ENCODE results near the gene FAM107B. TPM values are rescaled to one million over a fixed set of nuclear protein-coding genes. Genes with fewer than 3 reads are reported as not detected.
"Not testable (repeated sequence)": the region's sequence is repeated elsewhere in the genome, so short reads cannot be mapped to it uniquely, and the experiment has no call there.

FAM107B gene
- total and polyA plus RNA-seq, 2 experiments from 2014 or later, result 3.4 to 5.2 TPM

GRCh38 chr10:14648005-14648765, 126.5 kb downstream of the FAM107B start:
- peaks cover 5% of the 10 kb centered on the region; the same call in 1 of the 2 replicates for H3F3A ChIP-seq (ENCODE audit: insufficient read depth)
- no peak overlapping the region for H3K9ac ChIP-seq
- in situ Hi-C loops (cut with MboI), result no loop called here
- H3K9me3 ChIP-seq (ENCODE audit: low read depth), result no peaks in the 10 kb centered on the region
- peaks cover 26% of the 10 kb centered on the region for H3K27me3 ChIP-seq (replicated peaks; ENCODE audit: insufficient read depth)
- H3K9me2 ChIP-seq (ENCODE audit: insufficient read depth), result no peaks in the 10 kb centered on the region
- H3K4me2 ChIP-seq (ENCODE audit: unreplicated experiment), result peak overlapping the region; percentile 12
- H3K36me3 ChIP-seq (ENCODE audit: low read depth), result no peaks in the 10 kb centered on the region
- WGBS, 2 experiments (ENCODE audit: low coverage in 1 of 2, low lambda C conversion rate in 2 of 2, missing lambda C conversion rate in 2 of 2), result 24% methylated on average over 15 of the region's 15 CpGs
- H3K79me2 ChIP-seq (ENCODE audit: insufficient read depth), result no peaks in the 10 kb centered on the region
- H3K4me1 ChIP-seq (ENCODE audit: insufficient read depth), result peaks cover under 1% of the 10 kb centered on the region
- peak; percentile 67 for DNase-seq
- no peak overlapping the region for H3K4me3 ChIP-seq
- no peak overlapping the region for H3K27ac ChIP-seq
- no peak overlapping the region for H2AFZ ChIP-seq
- TF ChIP-seq EZH2phosphoT487 (IDR thresholded peaks at IDR 0.05; ENCODE audit: insufficient read depth, low read depth), result no peak
- TF ChIP-seq EZH2 (IDR thresholded peaks at IDR 0.05; ENCODE audit: insufficient read depth, poor library complexity, severe bottlenecking), result no peak
- no peaks in the 10 kb centered on the region for H4K20me1 ChIP-seq (ENCODE audit: insufficient read depth)

GRCh38 chr10:14645239-14645960, 129.3 kb downstream of the FAM107B start:
- no peak overlapping the region for H3K9ac ChIP-seq
- no peaks in the 10 kb centered on the region for H3K79me2 ChIP-seq (ENCODE audit: insufficient read depth)
- H4K20me1 ChIP-seq (ENCODE audit: insufficient read depth), result no peaks in the 10 kb centered on the region
- H3K9me2 ChIP-seq (ENCODE audit: insufficient read depth), result no peaks in the 10 kb centered on the region; the same call in 1 of the 2 replicates
- H3K4me3 ChIP-seq, result no peak overlapping the region
- H3K4me1 ChIP-seq (ENCODE audit: insufficient read depth), result no peaks in the 10 kb centered on the region
- H3F3A ChIP-seq (ENCODE audit: insufficient read depth), result no peaks in the 10 kb centered on the region
- 58 to 66% methylated on average over 6 of the region's 6 CpGs for WGBS, 2 experiments (ENCODE audit: low coverage in 1 of 2, low lambda C conversion rate in 2 of 2, missing lambda C conversion rate in 2 of 2)
- no peaks in the 10 kb centered on the region for H3K9me3 ChIP-seq (ENCODE audit: low read depth)
- no peak for TF ChIP-seq EZH2phosphoT487 (IDR thresholded peaks at IDR 0.05; ENCODE audit: insufficient read depth, low read depth)
- peaks cover 52% of the 10 kb centered on the region for H3K27me3 ChIP-seq (replicated peaks; ENCODE audit: insufficient read depth)
- DNase-seq, result no peak
- in situ Hi-C loops (cut with MboI), result no loop called here
- H3K27ac ChIP-seq, result no peak overlapping the region
- H3K4me2 ChIP-seq (ENCODE audit: unreplicated experiment), result no peak overlapping the region
- H2AFZ ChIP-seq, result no peak overlapping the region
- H3K36me3 ChIP-seq (ENCODE audit: low read depth), result no peaks in the 10 kb centered on the region

- no peak overlapping the region for H3K9ac ChIP-seq
- WGBS, 2 experiments (ENCODE audit: low coverage in 1 of 2, low lambda C conversion rate in 2 of 2, missing lambda C conversion rate in 2 of 2), result 30 to 42% methylated on average over 3 of the region's 3 CpGs
These were observed 135.1 kb downstream of the FAM107B start for GRCh38 chr10:14639637-14640036.

GRCh38 chr10:14635043-14635710, 139.5 kb downstream of the FAM107B start:
- in situ Hi-C loops (cut with MboI), result no loop called here

More at GRCh38 chr10:14639637-14640036, 135.1 kb downstream of the FAM107B start:
- H3K4me2 ChIP-seq (ENCODE audit: unreplicated experiment), result no peak overlapping the region
- H3K36me3 ChIP-seq (ENCODE audit: low read depth), result no peaks in the 10 kb centered on the region
- H4K20me1 ChIP-seq (ENCODE audit: insufficient read depth), result no peaks in the 10 kb centered on the region
- H3K4me3 ChIP-seq, result no peak overlapping the region
- in situ Hi-C loops (cut with MboI), result no loop called here
- H3K27ac ChIP-seq, result no peak overlapping the region
- DNase-seq, result no peak
- no peaks in the 10 kb centered on the region for H3K4me1 ChIP-seq (ENCODE audit: insufficient read depth)
- peaks cover 66% of the 10 kb centered on the region for H3K27me3 ChIP-seq (replicated peaks; ENCODE audit: insufficient read depth)
- TF ChIP-seq EZH2 (IDR thresholded peaks at IDR 0.05; ENCODE audit: insufficient read depth, poor library complexity, severe bottlenecking) (no peak), EZH2phosphoT487 (IDR thresholded peaks at IDR 0.05; ENCODE audit: insufficient read depth, low read depth) (no peak)
- no peaks in the 10 kb centered on the region for H3K79me2 ChIP-seq (ENCODE audit: insufficient read depth)
- no peak overlapping the region for H2AFZ ChIP-seq
- no peaks in the 10 kb centered on the region; the same call in 1 of the 2 replicates for H3K9me2 ChIP-seq (ENCODE audit: insufficient read depth)
- H3F3A ChIP-seq (ENCODE audit: insufficient read depth), result no peaks in the 10 kb centered on the region
- no peaks in the 10 kb centered on the region for H3K9me3 ChIP-seq (ENCODE audit: low read depth)

GRCh38 chr10:14634572-14634971, 140.1 kb downstream of the FAM107B start:
- H3K27ac ChIP-seq; H3K79me2 ChIP-seq (ENCODE audit: insufficient read depth); H3K9me3 ChIP-seq (ENCODE audit: low read depth); H3K4me2 ChIP-seq (ENCODE audit: unreplicated experiment); H3K4me1 ChIP-seq (ENCODE audit: insufficient read depth); H3K4me3 ChIP-seq; H3K9me2 ChIP-seq (ENCODE audit: insufficient read depth); H3K9ac ChIP-seq; H3K36me3 ChIP-seq (ENCODE audit: low read depth); H2AFZ ChIP-seq; H3F3A ChIP-seq (ENCODE audit: insufficient read depth); in situ Hi-C loops (cut with MboI); H4K20me1 ChIP-seq (ENCODE audit: insufficient read depth): not testable (repeated sequence)
- peaks cover 29% of the 10 kb centered on the region; the same call in 1 of the 2 replicates for H3K27me3 ChIP-seq (replicated peaks; ENCODE audit: insufficient read depth)
- WGBS, 2 experiments (ENCODE audit: low coverage in 1 of 2, low lambda C conversion rate in 2 of 2, missing lambda C conversion rate in 2 of 2), result 14 to 19% methylated on average over 5 of the region's 5 CpGs
- peak; percentile 6 for DNase-seq

More at GRCh38 chr10:14635043-14635710, 139.5 kb downstream of the FAM107B start:
- H3K4me3 ChIP-seq, result no peak overlapping the region
- no peaks in the 10 kb centered on the region for H4K20me1 ChIP-seq (ENCODE audit: insufficient read depth)
- no peaks in the 10 kb centered on the region for H3K36me3 ChIP-seq (ENCODE audit: low read depth)
- no peak for TF ChIP-seq EZH2phosphoT487 (IDR thresholded peaks at IDR 0.05; ENCODE audit: insufficient read depth, low read depth)
- H2AFZ ChIP-seq, result no peak overlapping the region
- peaks cover 30% of the 10 kb centered on the region; the same call in 1 of the 2 replicates for H3K27me3 ChIP-seq (replicated peaks; ENCODE audit: insufficient read depth)
- H3K4me1 ChIP-seq (ENCODE audit: insufficient read depth), result no peaks in the 10 kb centered on the region
- 45 to 51% methylated on average over 7 of the region's 7 CpGs for WGBS, 2 experiments (ENCODE audit: low coverage in 1 of 2, low lambda C conversion rate in 2 of 2, missing lambda C conversion rate in 2 of 2)
- no peaks in the 10 kb centered on the region for H3K9me3 ChIP-seq (ENCODE audit: low read depth)
- no peak for DNase-seq
- H3K4me2 ChIP-seq (ENCODE audit: unreplicated experiment), result no peak overlapping the region
- H3K27ac ChIP-seq, result no peak overlapping the region
- H3K79me2 ChIP-seq (ENCODE audit: insufficient read depth), result no peaks in the 10 kb centered on the region
- no peaks in the 10 kb centered on the region for H3F3A ChIP-seq (ENCODE audit: insufficient read depth)
- H3K9me2 ChIP-seq (ENCODE audit: insufficient read depth), result no peaks in the 10 kb centered on the region
- H3K9ac ChIP-seq, result no peak overlapping the region

Measured in GM23248 (cell line).